Measurements from ENCODE around the gene MND1. TPM values are rescaled to one million over a fixed set of nuclear protein-coding genes. Genes with fewer than 3 reads are reported as not detected.
A peak's percentile ranks its signal among the peaks of the same experiment; 100 is the strongest.

Gene MND1
- total and polyA plus RNA-seq, 2 donors from 2014 or later: 0.98 to 1.5 TPM

- DNase-seq: peak in 4 of 5 donors; percentile 62 to 85 (median 73)
- no peak overlapping the region for H3K27ac ChIP-seq (ENCODE audit: low read depth in 2 of 2, low read length in 2 of 2)
Measured at GRCh38 chr4:153296040-153296823, 48.3 kb upstream of the MND1 start.

GRCh38 chr4:153297116-153297515, 47.4 kb upstream of the MND1 start:
- TF ChIP-seq, protein P1, sequence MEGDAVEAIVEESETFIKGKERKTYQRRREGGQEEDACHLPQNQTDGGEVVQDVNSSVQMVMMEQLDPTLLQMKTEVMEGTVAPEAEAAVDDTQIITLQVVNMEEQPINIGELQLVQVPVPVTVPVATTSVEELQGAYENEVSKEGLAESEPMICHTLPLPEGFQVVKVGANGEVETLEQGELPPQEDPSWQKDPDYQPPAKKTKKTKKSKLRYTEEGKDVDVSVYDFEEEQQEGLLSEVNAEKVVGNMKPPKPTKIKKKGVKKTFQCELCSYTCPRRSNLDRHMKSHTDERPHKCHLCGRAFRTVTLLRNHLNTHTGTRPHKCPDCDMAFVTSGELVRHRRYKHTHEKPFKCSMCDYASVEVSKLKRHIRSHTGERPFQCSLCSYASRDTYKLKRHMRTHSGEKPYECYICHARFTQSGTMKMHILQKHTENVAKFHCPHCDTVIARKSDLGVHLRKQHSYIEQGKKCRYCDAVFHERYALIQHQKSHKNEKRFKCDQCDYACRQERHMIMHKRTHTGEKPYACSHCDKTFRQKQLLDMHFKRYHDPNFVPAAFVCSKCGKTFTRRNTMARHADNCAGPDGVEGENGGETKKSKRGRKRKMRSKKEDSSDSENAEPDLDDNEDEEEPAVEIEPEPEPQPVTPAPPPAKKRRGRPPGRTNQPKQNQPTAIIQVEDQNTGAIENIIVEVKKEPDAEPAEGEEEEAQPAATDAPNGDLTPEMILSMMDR (IDR thresholded peaks at IDR 0.05; ENCODE audit: borderline replicate concordance, extremely low read depth, insufficient read depth): no peak
- FAIRE-seq (no peak), DNase-seq (peak in 4 of 5 donors; percentile 18 to 49 (median 31))
- no peak overlapping the region for H3K27ac ChIP-seq (ENCODE audit: low read depth in 2 of 2, low read length in 2 of 2)
- H3K9me3 ChIP-seq (ENCODE audit: control insufficient read depth in 2 of 3, insufficient read depth in 1 of 3, low read length in 3 of 3): no peaks in the 10 kb centered on the region
- H3K27me3 ChIP-seq (ENCODE audit: control insufficient read depth, insufficient read depth, low read length): no peaks in the 10 kb centered on the region
- peaks cover 3 to 13% (median 4%) of the 10 kb centered on the region in 3 donors for H3K4me1 ChIP-seq (ENCODE audit: control insufficient read depth in 2 of 3, insufficient read depth in 2 of 3, low read depth in 1 of 3, low read length in 3 of 3)
- intact Hi-C loops (cut with DNase I): no loop called here
- H3K4me3 ChIP-seq (ENCODE audit: low read length in 3 of 3): no peak overlapping the region
- no peak overlapping the region for H3K9ac ChIP-seq (ENCODE audit: low read length in 3 of 3)
- H3K36me3 ChIP-seq (ENCODE audit: control insufficient read depth in 2 of 3, insufficient read depth in 3 of 3, low read length in 3 of 3): peaks cover 0 to 10% (median 6%) of the 10 kb centered on the region in 3 donors

More at GRCh38 chr4:153296040-153296823, 48.3 kb upstream of the MND1 start:
- Histone ChIP-seq H3K9me3 (ENCODE audit: control insufficient read depth in 2 of 3, insufficient read depth in 1 of 3, low read length in 3 of 3) (no peaks in the 10 kb centered on the region), H3K9ac (ENCODE audit: low read length in 3 of 3) (no peak overlapping the region), H3K27me3 (ENCODE audit: control insufficient read depth, insufficient read depth, low read length) (no peaks in the 10 kb centered on the region), H3K4me3 (ENCODE audit: low read length in 3 of 3) (no peak overlapping the region), H3K36me3 (ENCODE audit: control insufficient read depth in 2 of 3, insufficient read depth in 3 of 3, low read length in 3 of 3) (peaks cover 0 to 10% (median 6%) of the 10 kb centered on the region in 3 donors), H3K4me1 (ENCODE audit: control insufficient read depth in 2 of 3, insufficient read depth in 2 of 3, low read depth in 1 of 3, low read length in 3 of 3) (peaks cover 3 to 14% (median 4%) of the 10 kb centered on the region in 3 donors)
- TF ChIP-seq, protein P1 (IDR thresholded peaks at IDR 0.05; ENCODE audit: borderline replicate concordance, extremely low read depth, insufficient read depth): no peak
- FAIRE-seq: no peak
- intact Hi-C loops (cut with DNase I): no loop called here

- FAIRE-seq: no peak
- intact Hi-C loops (cut with DNase I): no loop called here
- TF ChIP-seq, protein P1 (IDR thresholded peaks at IDR 0.05; ENCODE audit: borderline replicate concordance, extremely low read depth, insufficient read depth): no peak
Measured at GRCh38 chr4:153310793-153311192, 33.7 kb upstream of the MND1 start.

More at GRCh38 chr4:153310793-153311192, 33.7 kb upstream of the MND1 start:
- H3K27me3 ChIP-seq (ENCODE audit: control insufficient read depth, insufficient read depth, low read length): no peaks in the 10 kb centered on the region
- no peaks in the 10 kb centered on the region for H3K9me3 ChIP-seq (ENCODE audit: control insufficient read depth in 2 of 3, insufficient read depth in 1 of 3, low read length in 3 of 3)
- H3K4me1 ChIP-seq (ENCODE audit: control insufficient read depth in 2 of 3, insufficient read depth in 2 of 3, low read depth in 1 of 3, low read length in 3 of 3): peaks cover 0 to 2% (median 0%) of the 10 kb centered on the region in 3 donors
- H3K4me3 ChIP-seq (ENCODE audit: low read length in 3 of 3): no peak overlapping the region
- H3K27ac ChIP-seq (ENCODE audit: low read depth in 2 of 2, low read length in 2 of 2): no peak overlapping the region
- no peak for DNase-seq
- peaks cover 0 to 5% (median 2%) of the 10 kb centered on the region in 3 donors for H3K36me3 ChIP-seq (ENCODE audit: control insufficient read depth in 2 of 3, insufficient read depth in 3 of 3, low read length in 3 of 3)
- no peak overlapping the region for H3K9ac ChIP-seq (ENCODE audit: low read length in 3 of 3)
